Raji (cell line): ENCODE data around the gene SPRED3.

ENCODE experiments used
- POLR2A ChIP-seq: IDR thresholded peaks from 2 replicates; pipeline ENCODE4 v1.6.1; 2011; ENCODE audit warnings: low read depth, low read length, control low read depth; ENCODE audit not compliant: insufficient read depth

SPRED3 gene

DNA sequence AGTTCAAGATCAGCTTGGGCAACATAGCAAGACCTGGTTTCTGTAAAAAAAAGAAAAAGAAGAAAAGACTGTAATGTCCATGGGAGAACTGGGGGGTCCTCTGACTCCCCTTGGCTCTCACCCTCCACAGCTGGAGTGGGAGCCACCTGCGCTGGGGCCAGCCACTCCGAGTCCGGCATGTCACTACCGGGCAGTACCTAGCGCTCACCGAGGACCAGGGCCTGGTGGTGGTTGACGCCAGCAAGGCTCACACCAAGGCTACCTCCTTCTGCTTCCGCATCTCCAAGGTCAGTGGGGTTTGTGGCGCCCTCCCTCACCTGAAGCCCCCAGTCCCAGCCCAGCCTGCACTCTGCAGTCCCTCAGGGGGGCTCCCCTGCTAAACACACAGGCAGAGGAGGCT lies 59.7 kb downstream of the SPRED3 start:
- no peak for TF ChIP-seq POLR2A
